Omental fat pad (tissue), 4 donors: ENCODE measurements around the gene APLNR. TPM values are rescaled to one million over a fixed set of nuclear protein-coding genes. Genes with fewer than 3 reads are reported as not detected.

ENCODE experiments used
- ATAC-seq: fragments of 150-250 bp; one replicate; pipeline ENCODE4 v1.9.1; 2016; ENCODE audit warnings: mild to moderate bottlenecking, moderate library complexity; ENCODE audit not compliant: low FRiP score
- DNase-seq: peaks from one replicate; pipeline ENCODE4 v3.0.0-alpha.2; 2019; ENCODE audit warnings: low spot score
- CTCF ChIP-seq, 3 donors: fragments of 450-650 bp; IDR thresholded peaks; one replicate each; pipeline ENCODE4 v1.5.1; 2016 to 2017; ENCODE audit warnings: antibody characterized with exemption in 3 of 3, mild to moderate bottlenecking in 3 of 3, moderate library complexity in 2 of 3
- total RNA-seq, 4 donors: library from RNA; depleted of rRNA; stranded (reverse); fragments of >200 nt; gene quantifications; one replicate each; pipeline ENCODE4 v1.1.0, GENCODE V29; 2016

The APLNR gene
- total RNA-seq, 4 donors from 2014 or later: 1.3 to 11.2 (median 1.7) TPM

- no peak for TF ChIP-seq CTCF (IDR thresholded peaks at IDR 0.05)
- ATAC-seq (peak; percentile 69), DNase-seq (peak; percentile 53)
Observed at GRCh38 chr11:57251491-57252104, 14.5 kb upstream of the APLNR start.

- no peak for TF ChIP-seq CTCF (IDR thresholded peaks at IDR 0.05)
- ATAC-seq: no peak
- no peak for DNase-seq
Observed at GRCh38 chr11:57251037-57251436, 14.0 kb upstream of the APLNR start.

GRCh38 chr11:57249384-57250319, 12.6 kb upstream of the APLNR start:
- TF ChIP-seq CTCF (IDR thresholded peaks at IDR 0.05): peak in 1 of 3 donors; percentile 68
- DNase-seq (peak; percentile 45), ATAC-seq (peak; percentile 75)

GRCh38 chr11:57248780-57249383, 11.8 kb upstream of the APLNR start:
- DNase-seq (peak; percentile 34), ATAC-seq (peak; percentile 78)
- peak in 1 of 3 donors; percentile 28 for TF ChIP-seq CTCF (IDR thresholded peaks at IDR 0.05)

- DNase-seq: no peak
- TF ChIP-seq CTCF (IDR thresholded peaks at IDR 0.05): no peak
- no peak for ATAC-seq
Observed at GRCh38 chr11:57244911-57245310, 7.9 kb upstream of the APLNR start.

- ATAC-seq (no peak), DNase-seq (no peak)
- TF ChIP-seq CTCF (IDR thresholded peaks at IDR 0.05): no peak
Observed at GRCh38 chr11:57241353-57241972, 4.4 kb upstream of the APLNR start.
